Activated T-cell treated with anti-CD3 and anti-CD28 coated beads for 48 hours (primary cell): ENCODE measurements around the gene ACP6.
A peak's percentile ranks its signal among the peaks of the same experiment; 100 is the strongest.
"Not testable (repeated sequence)": the region's sequence is repeated elsewhere in the genome, so short reads cannot be mapped to it uniquely, and the experiment has no call there.

ENCODE experiments used
- DNase-seq: peaks from one replicate; pipeline ENCODE4 v3.0.0-alpha.2; 2020; ENCODE audit warnings: low read depth

The ACP6 gene

GRCh38 chr1:147670319-147671001 is at the start of gene ACP6:
ACP6 (minus strand) TSS chr1:147670524; CDS start chr1:147670048, 476 bp downstream.
- DNase-seq, result peak; percentile 84

GRCh38 chr1:147719711-147720225 is 49.4 kb upstream of the ACP6 start:
- DNase-seq, result no peak

- no peak for DNase-seq
Observed at GRCh38 chr1:147719029-147719698, 48.8 kb upstream of the ACP6 start.

GRCh38 chr1:147717706-147718097 is 47.4 kb upstream of the ACP6 start:
- DNase-seq, result no peak

- DNase-seq, result no peak
Observed at GRCh38 chr1:147717051-147717705, 46.9 kb upstream of the ACP6 start.

- no peak for DNase-seq
Observed at GRCh38 chr1:147712605-147713004, 42.3 kb upstream of the ACP6 start.

GRCh38 chr1:147700042-147701006 is 30.0 kb upstream of the ACP6 start:
- DNase-seq, result peak; percentile 41

- no peak for DNase-seq
Observed at GRCh38 chr1:147699686-147700041, 29.3 kb upstream of the ACP6 start.

- DNase-seq, result no peak
Observed at GRCh38 chr1:147683163-147683763, 12.9 kb upstream of the ACP6 start.

GRCh38 chr1:147680608-147681235 is 10.4 kb upstream of the ACP6 start:
- DNase-seq, result not testable (repeated sequence)

- not testable (repeated sequence) for DNase-seq
Observed at GRCh38 chr1:147677681-147678080, 7.4 kb upstream of the ACP6 start.

GRCh38 chr1:147676311-147677085 is 6.2 kb upstream of the ACP6 start:
- DNase-seq, result no peak

- DNase-seq, result no peak
Observed at GRCh38 chr1:147673816-147674215, 3.5 kb upstream of the ACP6 start.

GRCh38 chr1:147673406-147673805 is 3.1 kb upstream of the ACP6 start:
- no peak for DNase-seq

GRCh38 chr1:147669469-147670318 is 630 bp downstream of the ACP6 start:
- peak; percentile 33 for DNase-seq

GRCh38 chr1:147665521-147665920 is 4.8 kb downstream of the ACP6 start:
- DNase-seq, result no peak

GRCh38 chr1:147664206-147664605 is 6.1 kb downstream of the ACP6 start:
- DNase-seq, result no peak

GRCh38 chr1:147654511-147654910 is 15.8 kb downstream of the ACP6 start:
- no peak for DNase-seq

GRCh38 chr1:147652306-147652705 is 18.0 kb downstream of the ACP6 start:
- DNase-seq, result no peak
